HG03457 (cell line): ENCODE data around the gene MCRS1.
"Not testable (repeated sequence)": the region's sequence is repeated elsewhere in the genome, so short reads cannot be mapped to it uniquely, and the experiment has no call there.

Source experiments
- ATAC-seq: cut with Tn5 transposase; IDR thresholded peaks from one replicate; pipeline ENCODE4 v1.9.1; 2021; ENCODE audit warnings: moderate number of reproducible peaks; ENCODE audit not compliant: unreplicated experiment

The MCRS1 gene

DNA sequence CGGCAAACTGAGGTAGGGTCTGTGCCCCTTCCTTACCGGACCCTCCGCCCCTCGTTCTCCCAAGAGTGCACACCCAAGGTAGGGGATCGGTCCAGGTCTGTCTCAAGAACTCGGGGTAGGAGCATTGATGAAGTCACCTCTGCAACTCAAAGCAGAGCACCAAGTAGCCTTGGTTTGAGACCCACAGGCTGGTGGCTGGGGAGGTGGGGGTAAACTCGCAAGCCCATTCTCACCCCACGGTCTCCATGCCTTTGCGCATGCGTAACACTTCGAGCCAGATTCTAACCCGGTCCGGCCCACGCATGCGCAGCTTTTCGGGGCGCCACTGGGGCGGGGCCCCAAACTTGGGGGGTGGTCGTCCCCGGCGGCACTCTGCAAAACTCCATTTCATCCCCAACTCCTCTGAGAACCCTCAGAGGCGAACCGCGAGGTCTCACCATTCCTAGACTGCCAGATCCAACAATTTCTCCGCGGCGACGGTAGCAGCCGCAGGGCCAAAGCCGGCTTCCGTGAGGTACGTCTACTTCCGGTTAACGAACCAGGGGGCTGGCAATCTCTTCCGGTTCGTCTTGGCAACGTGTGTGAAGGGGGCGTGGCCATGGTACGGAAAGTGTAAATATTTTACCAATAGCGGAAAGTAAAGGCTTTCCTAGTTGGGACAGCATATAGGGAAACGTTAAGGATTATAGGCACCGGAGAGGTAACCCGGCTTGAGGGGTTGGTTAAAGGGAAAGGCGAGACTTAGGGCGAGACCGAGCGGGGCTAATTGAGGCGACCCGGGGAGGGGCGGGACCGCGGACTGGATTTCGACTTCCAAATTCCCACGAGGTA, at the start of gene MCRS1:
TSS of gene MCRS1 (minus strand) at position 532 of the 831 bp plus-strand sequence. CDS start 1,411 bp downstream, outside the sequence.
- no peak for ATAC-seq

DNA sequence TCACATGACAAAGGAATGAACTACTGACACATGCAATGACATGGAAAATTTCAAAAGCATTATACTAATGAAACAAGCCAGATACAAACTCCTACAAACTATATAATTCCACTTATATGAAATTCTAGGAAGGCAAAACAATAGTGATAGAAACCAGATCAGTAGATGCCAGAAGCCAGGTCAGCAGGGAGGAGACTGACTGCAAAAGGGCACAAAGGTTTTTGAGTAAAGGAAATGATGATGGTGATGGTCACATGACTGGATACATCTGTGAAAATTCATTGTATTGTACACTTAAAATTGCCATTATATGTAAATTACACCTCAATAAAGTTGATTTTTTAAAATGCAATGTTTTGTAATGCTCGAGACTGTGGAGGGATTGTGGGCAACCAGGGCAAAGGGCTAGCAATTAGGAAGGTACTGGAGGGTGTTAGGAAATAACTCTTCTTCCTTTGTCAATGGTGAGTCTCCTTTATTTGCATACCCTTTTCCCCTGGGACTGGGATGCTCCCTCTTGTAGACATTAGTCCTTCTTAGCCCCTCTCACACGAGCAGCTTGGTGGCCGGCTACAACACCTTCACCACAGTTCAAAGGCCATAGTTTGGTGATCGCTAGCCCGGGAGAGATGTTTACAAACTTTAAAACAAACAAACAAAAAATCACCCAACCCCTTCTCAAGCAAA, 48.7 kb upstream of the MCRS1 start:
- ATAC-seq = no peak

DNA sequence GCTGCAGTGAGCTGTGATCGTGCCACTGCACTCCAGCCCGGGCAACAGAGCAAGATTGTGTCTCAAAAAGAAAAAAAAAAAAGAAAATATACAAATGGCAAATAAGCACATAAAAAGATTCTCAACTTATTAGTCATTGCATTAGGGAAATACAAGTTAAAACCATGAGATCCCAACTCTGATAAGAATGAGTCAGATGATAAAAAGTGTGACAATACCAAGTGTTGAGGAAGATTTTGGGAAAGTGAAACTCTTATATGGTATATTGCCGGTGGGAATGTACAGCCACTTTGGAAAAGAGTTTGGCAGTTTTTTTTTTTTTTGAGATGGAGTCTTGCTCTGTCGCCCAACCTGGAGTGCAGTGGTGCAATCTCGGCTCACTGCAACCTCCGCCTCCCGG, 47.8 kb upstream of the MCRS1 start:
- ATAC-seq = no peak

DNA sequence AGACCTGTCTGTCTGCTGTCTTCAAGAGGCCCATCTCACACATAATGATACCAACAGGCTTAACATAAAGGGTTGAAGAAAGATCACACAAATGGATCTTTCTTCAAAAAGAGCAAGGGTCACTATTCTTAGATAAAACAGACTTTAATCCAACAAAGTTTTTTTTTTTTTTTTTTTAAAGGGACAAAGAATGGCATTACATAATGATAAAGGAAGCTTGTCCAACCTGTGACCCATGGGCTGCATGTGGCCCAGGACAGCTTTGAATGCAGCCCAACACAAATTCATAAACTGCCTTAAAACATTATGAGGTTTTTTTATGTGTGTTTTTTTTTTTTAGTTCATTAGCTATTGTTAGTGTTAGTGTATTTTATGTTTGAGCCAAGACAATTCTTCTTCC, 44.3 kb upstream of the MCRS1 start:
- no peak for ATAC-seq

GRCh38 chr12:49610785-49611184, 42.8 kb upstream of the MCRS1 start:
- ATAC-seq = not testable (repeated sequence)

GRCh38 chr12:49609875-49610154, 41.9 kb upstream of the MCRS1 start:
- ATAC-seq = no peak

DNA sequence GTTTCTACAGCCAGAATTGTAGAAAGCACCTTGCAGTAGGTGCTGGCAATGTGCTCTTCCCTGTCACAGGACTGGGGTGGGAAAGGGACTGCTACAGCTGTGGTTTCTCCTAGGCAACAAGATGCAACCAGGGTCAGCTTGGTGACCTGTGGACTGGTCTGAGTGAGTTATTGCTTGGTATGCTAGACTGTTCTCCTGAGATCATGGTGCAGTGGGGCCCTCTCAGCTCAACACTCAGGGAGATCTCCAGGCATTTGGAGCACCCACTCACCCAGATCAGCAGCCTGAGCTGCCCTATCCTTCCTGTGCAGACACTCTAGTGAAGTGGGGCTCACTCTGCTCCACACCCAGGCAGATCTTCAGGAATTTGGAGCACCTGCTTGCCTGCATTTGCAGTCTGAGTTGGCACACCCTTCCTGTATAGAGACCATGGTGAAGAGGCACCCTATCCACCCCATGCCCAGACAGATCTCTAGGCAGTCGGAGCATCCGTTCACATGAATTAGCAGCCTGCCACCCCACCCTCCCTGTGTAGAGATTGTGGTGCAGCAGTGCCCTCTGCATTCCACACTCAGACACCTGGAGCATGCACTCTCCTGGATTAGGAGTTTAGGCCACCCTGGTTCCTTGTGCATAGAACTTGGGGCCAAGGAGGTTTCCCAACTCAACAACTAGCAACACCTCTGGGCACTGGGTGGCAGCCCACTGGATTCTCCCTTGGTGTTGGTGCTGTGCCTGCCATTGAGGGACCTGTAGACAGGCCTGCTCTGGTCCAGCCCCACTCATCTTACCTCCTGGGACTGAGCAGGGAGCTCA, 41.3 kb upstream of the MCRS1 start:
- no peak for ATAC-seq

- ATAC-seq = not testable (repeated sequence)
Observed at GRCh38 chr12:49605539-49605938, 37.6 kb upstream of the MCRS1 start, which contains the start of gene FAM186B. Gene FAM186B, minus strand, starts transcription at chr12:49605639. Its CDS starts 162 bp downstream, at chr12:49605477.

- ATAC-seq = no peak
Observed at GRCh38 chr12:49604856-49605255, 36.9 kb upstream of the MCRS1 start.

DNA sequence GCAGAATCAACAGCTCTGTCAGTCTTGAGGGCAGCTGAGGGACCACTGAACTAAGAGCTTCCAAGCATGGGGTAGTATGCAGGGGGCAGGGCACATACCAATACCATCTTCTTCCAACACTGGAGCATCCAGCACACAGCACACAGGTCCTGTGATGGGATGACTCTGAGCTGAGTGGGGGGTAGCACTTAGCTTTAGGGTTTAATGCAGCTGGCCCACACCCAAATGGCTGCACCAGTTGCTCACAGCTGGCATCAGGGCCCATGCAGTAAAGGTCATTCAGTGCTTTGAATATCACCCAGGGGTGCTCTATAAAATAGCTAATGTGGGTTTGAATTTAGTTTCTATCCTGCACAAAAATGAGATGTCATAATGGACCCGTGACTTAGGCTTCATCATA, 35.8 kb upstream of the MCRS1 start:
- no peak for ATAC-seq

- ATAC-seq = no peak
Observed at GRCh38 chr12:49599961-49600360, 32.0 kb upstream of the MCRS1 start.

GRCh38 chr12:49598527-49598926, 30.6 kb upstream of the MCRS1 start:
- no peak for ATAC-seq

DNA sequence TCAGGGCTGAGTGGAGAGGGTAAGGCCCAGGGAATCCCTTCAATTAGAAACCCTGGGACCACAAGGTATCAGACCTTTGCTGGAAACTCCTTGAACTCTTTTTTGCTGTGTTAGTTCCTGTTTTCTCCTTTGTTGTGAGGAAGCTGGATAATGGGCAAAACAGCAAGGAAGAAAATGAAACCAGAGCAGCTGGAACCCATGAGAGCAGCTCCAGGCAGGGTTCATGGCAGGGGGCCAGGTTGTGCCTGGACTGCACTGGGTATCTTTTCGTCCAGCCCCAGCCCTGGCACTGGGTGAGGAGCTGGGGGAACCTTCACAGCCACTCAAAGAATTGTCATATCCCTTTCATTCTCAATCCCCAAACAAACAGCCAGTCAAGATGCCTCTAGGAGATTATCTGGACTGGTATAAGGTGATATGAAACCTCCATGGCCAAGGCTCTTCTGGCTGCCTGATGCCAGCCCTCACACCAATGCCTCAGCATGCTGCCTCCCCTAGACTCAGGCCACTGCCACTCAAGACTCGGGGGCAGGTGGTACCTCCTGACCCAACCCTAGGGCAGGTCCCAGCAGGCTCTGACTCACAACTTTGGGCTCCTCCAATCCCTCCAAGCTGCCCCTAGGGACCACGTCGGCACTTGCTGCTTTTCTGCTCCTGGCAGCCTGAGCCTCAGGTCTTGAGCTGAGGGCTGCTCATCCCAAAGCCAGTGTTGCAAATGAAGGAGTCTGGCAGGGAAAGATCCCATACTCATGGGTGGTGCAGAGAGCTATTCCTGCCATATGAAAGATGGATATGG, 21.0 kb upstream of the MCRS1 start:
- ATAC-seq = no peak

DNA sequence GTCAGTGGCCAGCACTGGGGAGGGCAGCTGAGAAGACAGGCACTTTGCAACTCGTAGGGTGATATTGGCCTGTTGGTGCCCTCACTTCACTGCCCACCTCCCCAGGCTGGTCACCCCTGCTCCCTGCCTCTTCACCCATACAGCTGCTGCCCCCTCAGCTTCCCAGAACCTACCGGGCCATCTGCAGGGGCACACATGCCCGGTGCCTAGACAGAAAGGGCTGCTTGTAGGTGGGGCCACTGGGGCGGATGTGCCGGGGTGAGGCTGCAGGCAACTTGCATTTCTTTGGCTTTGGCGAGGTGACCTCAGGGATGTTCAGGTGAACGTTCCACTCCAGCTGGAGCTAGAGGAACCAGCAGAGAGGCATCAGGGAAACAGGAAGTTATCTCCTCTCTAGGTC, 20.3 kb upstream of the MCRS1 start:
- no peak for ATAC-seq

- ATAC-seq = no peak
Observed at GRCh38 chr12:49587174-49587908, 19.4 kb upstream of the MCRS1 start.

DNA sequence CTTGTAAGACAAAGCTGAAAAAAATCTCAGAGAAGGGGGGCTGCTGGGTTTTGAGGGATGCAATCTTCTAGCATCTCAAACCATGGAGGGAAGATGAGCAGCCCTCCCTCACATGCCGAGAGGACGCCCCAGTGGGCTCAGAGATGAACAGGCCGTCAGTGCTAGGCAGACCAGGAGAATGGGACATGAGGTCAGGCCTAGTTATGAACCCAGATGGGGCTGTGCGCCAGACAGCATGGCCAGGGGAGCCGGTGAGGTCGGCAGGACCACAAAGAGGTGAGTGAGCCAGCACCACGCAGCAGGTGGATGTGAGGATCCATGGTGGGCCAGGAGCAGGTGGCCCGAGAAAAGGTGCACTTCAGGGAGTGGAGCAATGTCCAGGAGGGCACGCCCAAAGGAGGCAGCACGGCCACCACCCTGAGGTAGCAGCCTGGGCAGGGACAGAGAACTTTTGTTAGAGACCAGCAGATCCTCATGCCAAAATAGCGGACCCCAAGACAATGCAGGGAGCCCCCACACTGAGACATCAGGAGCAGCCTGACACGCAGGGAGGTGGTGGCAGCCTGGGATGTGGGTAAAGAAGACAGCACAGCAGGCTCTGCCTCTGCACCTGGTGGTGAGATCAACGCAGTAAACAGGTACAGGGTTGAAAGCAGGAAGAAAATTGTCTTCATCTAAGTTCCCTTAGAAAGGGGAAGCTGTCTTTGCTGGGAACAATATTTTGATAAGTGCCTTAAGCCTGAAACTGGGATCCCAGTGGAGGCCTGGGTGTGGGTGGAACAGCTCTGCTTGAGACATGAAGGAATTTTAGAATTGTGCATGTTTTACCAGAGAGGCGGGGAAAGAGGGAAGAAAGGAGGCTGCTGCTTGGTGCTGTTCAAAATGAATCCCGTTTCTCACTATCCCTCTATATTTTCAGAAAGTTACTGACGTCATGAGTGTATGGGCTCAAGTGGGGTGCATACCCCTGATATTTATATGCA, 17.8 kb upstream of the MCRS1 start:
- ATAC-seq = no peak

GRCh38 chr12:49584591-49584990, 16.6 kb upstream of the MCRS1 start:
- no peak for ATAC-seq

- ATAC-seq = no peak
Observed at GRCh38 chr12:49583366-49584094, 15.6 kb upstream of the MCRS1 start.
